Body of pancreas (tissue), 4 donors: ENCODE data around the gene ACACA. TPM values are rescaled to one million over a fixed set of nuclear protein-coding genes. Genes with fewer than 3 reads are reported as not detected.

Experiments
- ATAC-seq: fragments of 150-250 bp; one replicate; pipeline ENCODE4 v1.9.1; 2016
- DNase-seq, 4 donors: peaks; one replicate each; pipeline ENCODE4 v3.0.0-alpha.2; 2019
- H3K27ac ChIP-seq, 4 donors: fragments of 200-600 bp; sonication (generic); 1 replicate in 3 of 4; 2 replicates in 1 of 4; pipeline versions ENCODE4 v1.5.1 to v1.6.1; 2016 to 2019; ENCODE audit warnings: mild to moderate bottlenecking in 1 of 4, mixed read lengths in 1 of 4, moderate library complexity in 1 of 4
- H3K27me3 ChIP-seq, 2 donors: fragments of 200-600 bp; sonication (generic); one replicate each; pipeline ENCODE4 v1.6.0; 2016; ENCODE audit warnings: mild to moderate bottlenecking in 1 of 2
- H3K36me3 ChIP-seq, 2 donors: fragments of 200-600 bp; sonication (generic); replicated peaks in 1 of 2; 2 replicates each; pipeline ENCODE4 v1.5.1; 2016; ENCODE audit warnings: low read depth in 2 of 2; ENCODE audit not compliant: insufficient read depth in 1 of 2
- H3K4me1 ChIP-seq: fragments of 200-600 bp; sonication (generic); one replicate; pipeline ENCODE4 v1.6.0; 2016
- H3K4me3 ChIP-seq, 2 donors: fragments of 200-600 bp; sonication (generic); 1 replicate in 1 of 2; 2 replicates in 1 of 2; pipeline ENCODE4 v1.5.1; 2016 to 2019
- H3K9me3 ChIP-seq, 3 donors: fragments of 200-600 bp; sonication (generic); 1 replicate in 2 of 3; 2 replicates in 1 of 3; pipeline ENCODE4 v1.5.1; 2016
- CTCF ChIP-seq, 7 experiments: fragments of 450-650 bp in 4 of 7; fragments of 200-600 bp in 3 of 7; sonication (generic) in 3 of 7; IDR thresholded peaks; one replicate each; pipeline ENCODE4 v1.5.1; 2016 to 2019; ENCODE audit warnings: antibody characterized with exemption in 7 of 7
- POLR2A ChIP-seq, 3 donors: fragments of 450-650 bp; IDR thresholded peaks; one replicate each; pipeline ENCODE4 v1.6.1; 2016; ENCODE audit warnings: antibody characterized with exemption in 3 of 3, mild to moderate bottlenecking in 2 of 3
- WGBS, 2 donors: methylation state at CpG; one replicate each; pipeline ENCODE4 v1.1.5; 2017; 5-methylcytosine and 5-hydroxymethylcytosine counted together
- intact Hi-C: fragments of 100-400 bp; cut with DNase I; formaldehyde crosslinking; loops from one replicate; pipeline ENCODE4 v1.15.1; 2023
- total RNA-seq, 2 donors: library from RNA; depleted of rRNA; stranded (reverse); fragments of >200 nt; gene quantifications; one replicate each; pipeline ENCODE4 v1.1.0, GENCODE V29; 2016

Gene ACACA
- total RNA-seq, 2 donors from 2014 or later: 9.1 to 49.1 TPM

GRCh38 chr17:37100231-37100630 is 306.4 kb downstream of the ACACA start:
- Histone ChIP-seq H3K27ac (no peak overlapping the region), H3K4me3 (no peak overlapping the region), H3K27me3 (no peaks in the 10 kb centered on the region), H3K4me1 (no peaks in the 10 kb centered on the region), H3K9me3 (no peaks in the 10 kb centered on the region), H3K36me3 (peaks cover 0 to 7% of the 10 kb centered on the region in 2 donors)
- WGBS, 2 donors: 77 to 95% methylated on average over 4 of the region's 4 CpGs
- ATAC-seq (no peak), DNase-seq (no peak)
- intact Hi-C loops: no loop called here
- TF ChIP-seq POLR2A (IDR thresholded peaks at IDR 0.05) (no peak), CTCF (IDR thresholded peaks at IDR 0.05) (no peak)

- WGBS, 2 donors: 93 to 94% methylated on average over 9 of the region's 9 CpGs
- Histone ChIP-seq H3K36me3 (peaks cover 0 to 7% of the 10 kb centered on the region in 2 donors), H3K9me3 (no peaks in the 10 kb centered on the region), H3K4me3 (no peak overlapping the region), H3K27me3 (no peaks in the 10 kb centered on the region), H3K4me1 (no peaks in the 10 kb centered on the region), H3K27ac (no peak overlapping the region)
- TF ChIP-seq CTCF (IDR thresholded peaks at IDR 0.05): no peak
- no peak for TF ChIP-seq POLR2A (IDR thresholded peaks at IDR 0.05)
- no peak for DNase-seq
- no peak for ATAC-seq
- intact Hi-C loops: no loop called here
Measured at GRCh38 chr17:37098910-37099664, 307.5 kb downstream of the ACACA start.

- no peak for DNase-seq
- Histone ChIP-seq H3K27me3 (no peaks in the 10 kb centered on the region), H3K4me3 (no peak overlapping the region), H3K36me3 (peaks cover 0 to 7% of the 10 kb centered on the region in 2 donors), H3K27ac (no peak overlapping the region), H3K4me1 (no peaks in the 10 kb centered on the region), H3K9me3 (no peaks in the 10 kb centered on the region)
- ATAC-seq: no peak
- intact Hi-C loops: no loop called here
- TF ChIP-seq POLR2A (IDR thresholded peaks at IDR 0.05) (no peak), CTCF (IDR thresholded peaks at IDR 0.05) (no peak)
- 81 to 85% methylated on average over 5 of the region's 5 CpGs for WGBS, 2 donors
Measured at GRCh38 chr17:37098152-37098551, 308.5 kb downstream of the ACACA start.

GRCh38 chr17:37097154-37097553 is 309.5 kb downstream of the ACACA start:
- intact Hi-C loops: no loop called here
- Histone ChIP-seq H3K36me3 (peaks cover 0 to 7% of the 10 kb centered on the region in 2 donors), H3K9me3 (no peaks in the 10 kb centered on the region), H3K27me3 (no peaks in the 10 kb centered on the region), H3K4me3 (no peak overlapping the region), H3K4me1 (no peaks in the 10 kb centered on the region), H3K27ac (no peak overlapping the region)
- ATAC-seq (no peak), DNase-seq (no peak)
- no peak for TF ChIP-seq CTCF (IDR thresholded peaks at IDR 0.05)
- TF ChIP-seq POLR2A (IDR thresholded peaks at IDR 0.05): no peak
- 46% methylated on average over 2 of the region's 2 CpGs for WGBS, 2 donors

- Histone ChIP-seq H3K27ac (no peak overlapping the region), H3K4me1 (no peaks in the 10 kb centered on the region), H3K9me3 (no peaks in the 10 kb centered on the region), H3K36me3 (peaks cover 0 to 7% of the 10 kb centered on the region in 2 donors), H3K27me3 (no peaks in the 10 kb centered on the region), H3K4me3 (no peak overlapping the region)
- ATAC-seq (no peak), DNase-seq (no peak)
- intact Hi-C loops: no loop called here
- TF ChIP-seq CTCF (IDR thresholded peaks at IDR 0.05): no peak
- TF ChIP-seq POLR2A (IDR thresholded peaks at IDR 0.05): no peak
- WGBS, 2 donors: 90 to 91% methylated on average over 2 of the region's 2 CpGs
Measured at GRCh38 chr17:37096071-37096470, 310.6 kb downstream of the ACACA start.
